ENCODE measurements around the gene DLEC1.

The DLEC1 gene

DNA sequence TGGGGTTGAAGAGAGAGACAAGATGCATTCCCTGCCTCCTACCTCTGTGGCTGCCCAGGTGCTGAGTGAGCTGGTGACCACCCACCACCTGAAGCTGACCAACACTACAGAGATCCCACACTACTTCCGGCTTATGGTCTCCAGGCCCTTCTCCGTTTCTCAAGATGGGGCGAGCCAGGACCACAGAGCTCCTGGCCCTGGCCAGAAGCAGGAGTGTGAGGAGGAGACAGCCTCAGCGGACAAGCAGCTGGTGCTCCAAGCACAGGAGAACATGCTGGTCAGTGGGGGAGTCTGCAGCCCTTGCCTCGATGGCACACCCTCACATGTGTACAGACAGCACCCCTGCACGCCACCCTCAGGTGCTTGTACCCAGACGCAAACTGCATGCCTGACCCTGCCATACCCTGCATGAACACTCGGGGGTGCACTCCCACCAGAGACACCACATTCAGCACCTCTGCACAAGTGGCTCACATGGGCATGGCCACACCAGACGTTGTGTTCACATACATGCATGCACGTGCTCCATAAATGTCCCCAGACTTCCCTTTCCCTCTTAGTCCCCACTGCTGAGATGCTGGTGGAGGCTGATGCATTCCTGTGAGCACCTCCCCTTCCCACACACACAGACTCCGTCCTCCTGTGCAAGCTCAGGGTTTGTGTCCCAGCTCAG lies 78.9 kb downstream of the DLEC1 start:
- DNase-seq (ENCODE audit: low read depth) = peak; percentile 66
- no peak overlapping the region for H3K4me3 ChIP-seq (ENCODE audit: control insufficient read depth, low read depth, low read length)
- TF ChIP-seq, protein P1, sequence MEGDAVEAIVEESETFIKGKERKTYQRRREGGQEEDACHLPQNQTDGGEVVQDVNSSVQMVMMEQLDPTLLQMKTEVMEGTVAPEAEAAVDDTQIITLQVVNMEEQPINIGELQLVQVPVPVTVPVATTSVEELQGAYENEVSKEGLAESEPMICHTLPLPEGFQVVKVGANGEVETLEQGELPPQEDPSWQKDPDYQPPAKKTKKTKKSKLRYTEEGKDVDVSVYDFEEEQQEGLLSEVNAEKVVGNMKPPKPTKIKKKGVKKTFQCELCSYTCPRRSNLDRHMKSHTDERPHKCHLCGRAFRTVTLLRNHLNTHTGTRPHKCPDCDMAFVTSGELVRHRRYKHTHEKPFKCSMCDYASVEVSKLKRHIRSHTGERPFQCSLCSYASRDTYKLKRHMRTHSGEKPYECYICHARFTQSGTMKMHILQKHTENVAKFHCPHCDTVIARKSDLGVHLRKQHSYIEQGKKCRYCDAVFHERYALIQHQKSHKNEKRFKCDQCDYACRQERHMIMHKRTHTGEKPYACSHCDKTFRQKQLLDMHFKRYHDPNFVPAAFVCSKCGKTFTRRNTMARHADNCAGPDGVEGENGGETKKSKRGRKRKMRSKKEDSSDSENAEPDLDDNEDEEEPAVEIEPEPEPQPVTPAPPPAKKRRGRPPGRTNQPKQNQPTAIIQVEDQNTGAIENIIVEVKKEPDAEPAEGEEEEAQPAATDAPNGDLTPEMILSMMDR (conservative IDR thresholded peaks at IDR 0.05; ENCODE audit: control insufficient read depth, insufficient read depth, low read depth, low read length) = peak; percentile 87

DNA sequence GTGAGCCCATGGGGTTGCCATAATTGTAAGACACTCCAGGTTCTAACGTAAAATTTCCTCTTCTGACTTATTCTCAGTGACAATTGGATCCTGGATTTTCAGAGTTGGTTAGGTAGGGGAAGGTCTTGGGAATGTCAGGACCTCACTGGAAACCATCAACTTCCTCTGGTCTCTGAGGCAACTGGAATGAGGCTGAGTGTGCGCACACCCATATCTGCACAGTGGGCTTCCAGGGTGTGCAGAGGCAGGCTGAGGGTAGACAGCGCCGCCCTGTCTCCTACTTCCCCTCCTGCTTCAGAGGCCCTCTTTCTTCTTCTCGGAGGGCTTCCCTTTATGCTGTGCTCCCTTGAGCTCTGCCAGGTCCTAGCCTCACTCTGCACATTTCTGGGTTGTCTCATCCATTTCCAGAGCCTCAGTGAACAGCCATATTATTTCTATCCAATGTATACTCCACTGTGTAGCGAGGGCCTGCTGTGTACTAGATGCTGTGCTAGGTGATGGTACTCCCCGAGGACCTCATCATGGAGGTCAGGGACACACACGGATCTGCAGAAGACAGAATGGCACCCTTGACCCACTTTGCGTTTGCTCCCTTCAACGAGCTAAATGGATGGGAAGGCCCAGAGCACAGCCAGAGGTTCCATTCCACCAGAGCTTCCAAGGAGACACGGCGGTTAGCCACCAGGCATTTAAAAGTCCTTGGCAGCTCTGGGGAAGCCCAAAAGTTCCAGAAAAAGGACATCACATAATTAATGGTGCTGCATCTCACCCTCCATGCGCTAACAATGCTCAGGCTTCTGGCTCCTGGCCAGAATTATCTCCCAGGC lies 79.6 kb downstream of the DLEC1 start:
- TF ChIP-seq, protein P1 (conservative IDR thresholded peaks at IDR 0.05; ENCODE audit: control insufficient read depth, insufficient read depth, low read depth, low read length) = no peak
- DNase-seq (ENCODE audit: low read depth) = no peak

DNA sequence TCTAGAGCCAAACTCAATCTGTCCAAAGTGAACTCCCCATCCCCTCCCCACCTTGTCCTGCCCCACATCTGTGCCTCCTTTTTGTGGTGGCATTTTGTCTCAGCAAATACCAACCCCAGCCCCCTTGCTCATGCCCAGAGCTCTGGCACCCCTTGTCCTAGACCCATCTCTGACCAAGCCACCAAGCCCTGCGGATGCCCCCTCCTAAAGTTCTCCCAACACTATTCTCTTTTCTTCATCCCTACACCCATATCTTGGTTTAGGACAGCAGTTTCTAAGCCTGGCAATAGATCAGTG lies 80.2 kb downstream of the DLEC1 start:
- DNase-seq (ENCODE audit: low read depth) = no peak
- TF ChIP-seq, protein P1 (conservative IDR thresholded peaks at IDR 0.05; ENCODE audit: control insufficient read depth, insufficient read depth, low read depth, low read length) = no peak
- no peak overlapping the region for H3K4me3 ChIP-seq (ENCODE audit: control insufficient read depth, low read depth, low read length)

More for the DNA sequence above, 79.6 kb downstream of the DLEC1 start:
- H3K4me3 ChIP-seq (ENCODE audit: control insufficient read depth, low read depth, low read length) = no peak overlapping the region

- H3K4me3 ChIP-seq (ENCODE audit: control insufficient read depth, low read depth, low read length) = no peak overlapping the region
- TF ChIP-seq, protein P1 (conservative IDR thresholded peaks at IDR 0.05; ENCODE audit: control insufficient read depth, insufficient read depth, low read depth, low read length) = no peak
- DNase-seq (ENCODE audit: low read depth) = no peak
Observed at GRCh38 chr3:38119821-38120692, 81.0 kb downstream of the DLEC1 start.

GRCh38 chr3:38120693-38121450 lies 81.9 kb downstream of the DLEC1 start:
- TF ChIP-seq, protein P1 (conservative IDR thresholded peaks at IDR 0.05; ENCODE audit: control insufficient read depth, insufficient read depth, low read depth, low read length) = no peak
- no peak overlapping the region for H3K4me3 ChIP-seq (ENCODE audit: control insufficient read depth, low read depth, low read length)
- no peak for DNase-seq (ENCODE audit: low read depth)

- no peak overlapping the region for H3K4me3 ChIP-seq (ENCODE audit: control insufficient read depth, low read depth, low read length)
- TF ChIP-seq, protein P1 (conservative IDR thresholded peaks at IDR 0.05; ENCODE audit: control insufficient read depth, insufficient read depth, low read depth, low read length) = no peak
- no peak for DNase-seq (ENCODE audit: low read depth)
Observed at GRCh38 chr3:38121451-38121831, 82.4 kb downstream of the DLEC1 start.

Measured in fibroblast of mammary gland (primary cell).